Astrocyte of the cerebellum (primary cell): ENCODE data around the gene PPP3CA.

Experiments
- DNase-seq: peaks from one replicate; pipeline ENCODE4 v3.0.0-alpha.2; 2011; ENCODE audit warnings: low read depth
- H3K4me3 ChIP-seq: 2 replicates; pipeline ENCODE4 v1.5.1; 2011; ENCODE audit warnings: mild to moderate bottlenecking, low read depth, low read length, moderate library complexity
- in situ Hi-C: cut with HindIII; loops from 2 replicates; pipeline ENCODE4 v1.10.0; 2017; ENCODE audit warnings: low sequenced_read_pairs
- TF ChIP-seq, protein P1 (sequence below): IDR thresholded peaks from 2 replicates; pipeline ENCODE4 v1.5.1; 2012; ENCODE audit warnings: low read length, low read depth, moderate library complexity, mild to moderate bottlenecking; ENCODE audit errors: missing control alignments

PPP3CA gene

DNA sequence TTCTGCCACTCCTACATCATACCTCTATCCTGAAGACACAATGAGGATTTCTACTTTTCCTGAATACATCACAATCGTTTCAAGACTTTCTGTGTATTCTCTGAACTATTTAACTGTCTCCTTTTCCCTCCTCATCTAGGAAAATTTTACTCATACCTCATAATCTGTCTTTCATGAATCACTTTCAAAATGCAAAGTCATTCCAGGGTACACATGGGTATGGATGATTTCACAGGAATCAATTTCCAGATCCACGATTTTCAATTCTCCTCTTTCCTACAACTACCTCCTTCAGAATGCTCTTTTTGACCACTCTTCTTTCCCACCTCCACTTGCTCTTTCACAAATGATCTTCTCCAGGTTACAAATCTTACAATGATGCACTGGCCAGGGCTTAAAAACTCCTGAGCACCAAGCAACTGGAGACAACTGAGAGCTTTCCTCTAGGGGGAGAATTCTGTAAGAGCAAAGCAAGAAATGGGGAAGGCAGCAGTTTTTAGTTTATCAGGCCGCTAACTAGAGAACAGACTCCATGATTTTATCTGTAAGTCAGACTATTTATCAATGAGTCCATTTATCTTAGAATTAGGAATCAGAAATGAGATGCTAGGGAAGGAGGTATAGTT is 116.4 kb downstream of the PPP3CA start:
- TF ChIP-seq, protein P1, sequence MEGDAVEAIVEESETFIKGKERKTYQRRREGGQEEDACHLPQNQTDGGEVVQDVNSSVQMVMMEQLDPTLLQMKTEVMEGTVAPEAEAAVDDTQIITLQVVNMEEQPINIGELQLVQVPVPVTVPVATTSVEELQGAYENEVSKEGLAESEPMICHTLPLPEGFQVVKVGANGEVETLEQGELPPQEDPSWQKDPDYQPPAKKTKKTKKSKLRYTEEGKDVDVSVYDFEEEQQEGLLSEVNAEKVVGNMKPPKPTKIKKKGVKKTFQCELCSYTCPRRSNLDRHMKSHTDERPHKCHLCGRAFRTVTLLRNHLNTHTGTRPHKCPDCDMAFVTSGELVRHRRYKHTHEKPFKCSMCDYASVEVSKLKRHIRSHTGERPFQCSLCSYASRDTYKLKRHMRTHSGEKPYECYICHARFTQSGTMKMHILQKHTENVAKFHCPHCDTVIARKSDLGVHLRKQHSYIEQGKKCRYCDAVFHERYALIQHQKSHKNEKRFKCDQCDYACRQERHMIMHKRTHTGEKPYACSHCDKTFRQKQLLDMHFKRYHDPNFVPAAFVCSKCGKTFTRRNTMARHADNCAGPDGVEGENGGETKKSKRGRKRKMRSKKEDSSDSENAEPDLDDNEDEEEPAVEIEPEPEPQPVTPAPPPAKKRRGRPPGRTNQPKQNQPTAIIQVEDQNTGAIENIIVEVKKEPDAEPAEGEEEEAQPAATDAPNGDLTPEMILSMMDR: peak; percentile 12
- in situ Hi-C loops: no loop called here
- DNase-seq: no peak
- no peak overlapping the region for H3K4me3 ChIP-seq

DNA sequence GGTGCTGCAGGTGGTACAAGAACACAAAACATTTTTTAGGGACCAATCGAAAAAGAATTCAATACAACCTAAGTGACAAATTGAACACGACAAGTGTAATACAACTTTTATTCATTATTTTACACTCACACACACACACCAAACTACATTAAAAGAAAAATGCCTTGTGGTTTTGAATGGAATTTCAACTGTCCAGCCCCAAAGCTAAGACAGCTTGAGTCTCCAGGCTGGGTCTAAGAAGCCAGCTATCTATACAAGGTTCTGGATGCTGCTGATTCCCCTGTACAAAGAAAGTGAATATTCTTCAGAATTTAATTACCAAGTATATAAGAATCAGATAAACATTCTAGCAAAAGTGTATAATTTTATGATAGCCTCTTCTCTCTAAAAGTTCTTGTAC is 118.2 kb downstream of the PPP3CA start:
- TF ChIP-seq, protein P1: no peak
- in situ Hi-C loops: no loop called here
- peak; percentile 45 for DNase-seq

DNA sequence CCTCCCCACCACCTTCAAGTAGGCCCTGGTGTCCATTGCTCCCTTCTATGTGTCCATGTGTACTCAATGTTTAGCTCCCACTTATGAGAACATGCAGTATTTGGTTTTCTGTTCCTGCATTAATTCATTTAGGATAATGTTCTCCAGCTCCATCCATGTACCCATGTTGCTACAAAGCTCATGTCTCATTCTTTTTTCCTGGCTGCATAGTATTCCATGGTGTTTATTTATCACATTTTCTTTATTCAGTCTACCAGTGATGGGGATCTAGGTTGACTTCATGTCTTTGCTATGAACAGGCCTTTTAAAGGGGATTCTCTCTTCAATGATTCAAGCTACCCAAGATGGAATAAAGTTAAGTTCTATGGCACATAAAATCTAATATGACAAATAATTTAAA is 119.6 kb downstream of the PPP3CA start:
- in situ Hi-C loops: no loop called here
- DNase-seq: no peak
- no peak overlapping the region for H3K4me3 ChIP-seq
- TF ChIP-seq, protein P1: no peak

More for the DNA sequence above, 118.2 kb downstream of the PPP3CA start:
- no peak overlapping the region for H3K4me3 ChIP-seq

DNA sequence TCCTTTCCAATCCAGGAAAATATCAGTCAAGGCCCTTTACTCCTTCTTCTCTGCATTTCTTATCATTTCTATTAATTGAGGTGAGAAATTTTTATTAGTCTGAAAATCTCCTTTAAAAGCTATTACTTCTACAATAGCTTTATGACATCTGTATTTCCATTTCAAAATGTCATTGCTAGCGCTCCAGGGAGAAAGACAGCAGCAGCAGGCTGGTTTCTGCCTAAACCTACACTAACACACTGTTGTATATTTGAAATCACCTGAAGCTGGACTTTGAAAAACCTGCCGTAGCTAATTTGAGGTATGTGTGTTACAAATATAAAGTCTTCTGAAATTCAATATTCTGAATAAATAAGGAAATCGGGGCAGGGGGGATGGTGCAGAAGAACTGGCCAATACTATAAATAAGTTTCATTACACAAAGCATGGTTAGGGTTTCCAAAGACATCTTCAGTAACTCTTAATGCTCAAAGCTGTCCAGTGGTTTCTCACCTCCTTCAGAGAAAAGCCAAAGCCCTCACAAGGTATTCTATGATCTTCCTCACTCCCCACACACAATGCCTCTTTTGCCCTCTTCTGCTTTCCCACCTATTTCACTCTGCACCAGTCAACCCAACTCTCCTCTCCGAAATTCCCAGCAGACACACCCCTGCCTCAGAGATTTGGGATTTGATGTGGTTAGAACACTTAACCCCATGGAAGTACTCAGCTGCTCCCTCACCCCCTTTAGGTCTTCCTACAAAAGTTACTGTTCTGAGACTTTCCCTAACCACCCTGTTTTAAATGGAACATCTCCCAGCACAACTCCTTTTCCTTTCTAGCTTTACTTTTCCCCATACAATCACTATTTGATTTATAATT is 122.7 kb downstream of the PPP3CA start:
- no peak overlapping the region for H3K4me3 ChIP-seq
- no peak for DNase-seq
- TF ChIP-seq, protein P1: no peak
- in situ Hi-C loops: no loop called here

DNA sequence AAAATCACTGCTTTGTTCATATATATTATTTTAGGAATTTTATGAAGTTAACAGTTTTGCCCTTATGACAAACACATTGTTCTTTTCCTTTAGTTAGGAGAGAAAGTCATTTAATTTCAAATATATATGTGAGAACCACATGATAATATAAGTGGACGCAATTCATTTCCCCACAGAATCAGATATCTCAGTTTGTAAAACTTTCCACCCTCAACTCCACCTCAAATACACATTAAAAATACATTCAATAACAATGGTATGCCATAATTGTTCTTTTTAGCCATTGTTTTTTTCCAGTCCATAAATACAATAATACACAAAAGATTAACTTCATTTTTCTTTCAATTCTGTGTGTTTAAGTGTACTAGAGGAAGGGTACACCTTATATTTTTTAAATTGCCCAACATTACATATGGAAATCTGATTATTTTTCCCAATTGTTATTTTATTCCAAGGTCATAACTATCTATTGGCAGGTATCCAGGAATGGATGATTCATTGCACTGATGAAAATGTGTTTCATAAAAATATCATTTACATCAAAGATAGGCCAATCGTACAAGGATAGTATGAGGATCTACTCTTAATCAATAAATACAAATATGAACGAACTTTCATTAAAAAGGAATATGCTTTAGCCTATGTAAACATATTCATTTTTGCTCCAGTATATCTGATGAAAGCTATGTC is 125.0 kb downstream of the PPP3CA start:
- H3K4me3 ChIP-seq: no peak overlapping the region
- TF ChIP-seq, protein P1: no peak
- in situ Hi-C loops: no loop called here
- no peak for DNase-seq

DNA sequence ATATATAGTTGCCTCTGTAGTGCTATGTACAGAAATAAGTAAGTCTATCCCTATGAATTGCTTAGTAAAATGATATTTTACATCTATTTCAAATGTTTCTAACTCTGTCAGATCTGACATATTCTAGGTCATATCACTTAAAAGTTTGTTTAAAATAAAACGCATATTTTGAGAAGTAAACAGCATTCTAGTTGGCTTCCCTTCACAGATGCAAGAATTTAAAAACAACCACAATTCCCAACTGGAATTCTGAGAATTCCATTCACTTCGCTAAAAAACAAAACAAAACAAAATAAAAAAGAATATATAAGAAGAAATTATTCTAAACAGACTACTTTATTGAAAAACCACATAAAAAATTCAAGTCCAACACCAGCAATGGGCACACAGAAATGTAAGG is 126.0 kb downstream of the PPP3CA start:
- in situ Hi-C loops: no loop called here
- H3K4me3 ChIP-seq: no peak overlapping the region

More for the DNA sequence above, 126.0 kb downstream of the PPP3CA start:
- TF ChIP-seq, protein P1: no peak
- DNase-seq: peak; percentile 16
